Epithelial cell of proximal tubule (primary cell): Measurements from ENCODE around the gene SNRPD2. TPM values are rescaled to one million over a fixed set of nuclear protein-coding genes. Genes with fewer than 3 reads are reported as not detected.

Source experiments
- DNase-seq: peaks from one replicate; pipeline ENCODE4 v3.0.0-alpha.2; 2011; ENCODE audit warnings: low read depth
- H3K4me3 ChIP-seq: 2 replicates; pipeline ENCODE4 v1.5.1; 2011; ENCODE audit warnings: low read depth, mild to moderate bottlenecking, low read length
- total RNA-seq: library from RNA; depleted of rRNA; stranded (reverse); fragments of >200 nt; gene quantifications from 2 replicates; pipeline ENCODE4 v1.2.3, GENCODE V29; 2015
- TF ChIP-seq, protein P1 (sequence below): conservative IDR thresholded peaks from 2 replicates; pipeline ENCODE4 v1.5.1; 2012; ENCODE audit warnings: low read depth, mild to moderate bottlenecking, low read length

Gene SNRPD2
- total RNA-seq, 1 donor from 2014 or later: 331 TPM

DNA sequence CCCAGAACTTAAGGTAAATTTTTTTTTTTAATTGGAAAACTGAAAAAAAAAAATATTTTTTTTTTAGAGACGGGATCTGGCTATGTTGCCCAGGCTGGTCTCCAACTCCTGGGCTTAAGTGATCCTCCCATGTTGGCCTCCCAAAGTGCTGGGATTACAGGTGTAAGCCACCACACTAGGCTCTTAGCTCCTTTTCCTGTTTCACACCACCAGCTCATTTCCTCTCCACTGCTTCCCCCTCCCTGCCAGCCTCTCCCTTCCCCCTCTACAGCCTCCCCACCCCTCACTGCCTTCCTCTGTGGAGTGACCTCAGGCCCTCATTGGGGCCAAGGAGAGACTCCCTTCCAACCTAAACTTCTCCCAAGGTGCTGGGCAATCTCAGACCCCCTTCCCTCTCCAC is 28.0 kb downstream of the SNRPD2 start:
- TF ChIP-seq, protein P1, sequence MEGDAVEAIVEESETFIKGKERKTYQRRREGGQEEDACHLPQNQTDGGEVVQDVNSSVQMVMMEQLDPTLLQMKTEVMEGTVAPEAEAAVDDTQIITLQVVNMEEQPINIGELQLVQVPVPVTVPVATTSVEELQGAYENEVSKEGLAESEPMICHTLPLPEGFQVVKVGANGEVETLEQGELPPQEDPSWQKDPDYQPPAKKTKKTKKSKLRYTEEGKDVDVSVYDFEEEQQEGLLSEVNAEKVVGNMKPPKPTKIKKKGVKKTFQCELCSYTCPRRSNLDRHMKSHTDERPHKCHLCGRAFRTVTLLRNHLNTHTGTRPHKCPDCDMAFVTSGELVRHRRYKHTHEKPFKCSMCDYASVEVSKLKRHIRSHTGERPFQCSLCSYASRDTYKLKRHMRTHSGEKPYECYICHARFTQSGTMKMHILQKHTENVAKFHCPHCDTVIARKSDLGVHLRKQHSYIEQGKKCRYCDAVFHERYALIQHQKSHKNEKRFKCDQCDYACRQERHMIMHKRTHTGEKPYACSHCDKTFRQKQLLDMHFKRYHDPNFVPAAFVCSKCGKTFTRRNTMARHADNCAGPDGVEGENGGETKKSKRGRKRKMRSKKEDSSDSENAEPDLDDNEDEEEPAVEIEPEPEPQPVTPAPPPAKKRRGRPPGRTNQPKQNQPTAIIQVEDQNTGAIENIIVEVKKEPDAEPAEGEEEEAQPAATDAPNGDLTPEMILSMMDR: no peak
- no peak overlapping the region for H3K4me3 ChIP-seq
- no peak for DNase-seq

DNA sequence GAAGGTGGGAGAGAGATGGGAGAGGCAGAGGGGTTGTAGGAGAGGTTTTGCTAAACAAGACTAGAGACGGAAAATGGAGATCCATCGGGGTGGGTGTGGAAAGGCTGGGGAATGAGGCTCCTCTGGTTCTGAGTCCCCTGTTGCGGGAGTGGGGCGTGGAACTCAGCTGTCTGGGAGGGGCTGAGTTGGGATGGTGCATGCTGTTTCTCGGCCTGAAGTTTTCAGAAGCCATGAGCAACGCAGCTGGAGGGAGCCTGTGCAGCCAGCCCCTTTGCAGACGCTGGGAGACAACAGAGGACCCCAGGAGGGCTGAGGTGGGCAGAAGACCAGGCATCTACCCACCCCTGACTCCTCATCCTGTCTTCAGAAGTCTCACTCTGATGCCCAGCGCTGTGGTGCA is 31.1 kb downstream of the SNRPD2 start:
- TF ChIP-seq, protein P1: no peak
- no peak overlapping the region for H3K4me3 ChIP-seq
- DNase-seq: no peak

DNA sequence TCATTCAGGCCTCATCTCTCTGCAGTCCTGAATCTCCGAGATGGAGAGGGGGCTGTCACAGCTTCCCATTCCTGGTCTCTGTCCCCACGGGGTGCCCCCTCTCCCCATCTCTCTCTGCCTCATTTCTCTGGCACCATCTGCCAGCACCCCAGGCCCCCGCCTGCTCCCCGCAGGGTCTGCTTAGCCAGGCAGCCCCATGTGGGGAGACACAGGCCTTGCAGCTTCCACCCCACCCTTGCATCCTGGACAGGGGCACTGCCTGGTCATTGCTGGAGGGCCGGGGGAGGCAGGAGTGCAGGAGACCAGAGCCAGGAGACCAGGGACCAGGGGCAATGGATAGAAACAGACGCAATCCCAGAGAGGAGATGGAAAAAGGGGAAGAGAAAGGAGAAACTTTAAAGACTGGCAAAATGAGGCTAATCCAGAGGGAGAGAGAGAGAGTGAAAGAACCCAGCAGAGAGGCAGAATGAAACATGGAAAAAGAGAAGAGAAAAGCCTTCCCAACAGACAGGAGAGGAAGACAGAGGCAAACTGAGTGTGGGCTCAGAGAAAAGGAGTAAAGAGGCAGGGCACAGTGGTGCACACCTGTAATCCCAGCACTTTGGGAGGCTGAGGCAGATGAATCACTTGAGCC is 32.5 kb downstream of the SNRPD2 start:
- DNase-seq: no peak
- H3K4me3 ChIP-seq: no peak overlapping the region
- TF ChIP-seq, protein P1: no peak

DNA sequence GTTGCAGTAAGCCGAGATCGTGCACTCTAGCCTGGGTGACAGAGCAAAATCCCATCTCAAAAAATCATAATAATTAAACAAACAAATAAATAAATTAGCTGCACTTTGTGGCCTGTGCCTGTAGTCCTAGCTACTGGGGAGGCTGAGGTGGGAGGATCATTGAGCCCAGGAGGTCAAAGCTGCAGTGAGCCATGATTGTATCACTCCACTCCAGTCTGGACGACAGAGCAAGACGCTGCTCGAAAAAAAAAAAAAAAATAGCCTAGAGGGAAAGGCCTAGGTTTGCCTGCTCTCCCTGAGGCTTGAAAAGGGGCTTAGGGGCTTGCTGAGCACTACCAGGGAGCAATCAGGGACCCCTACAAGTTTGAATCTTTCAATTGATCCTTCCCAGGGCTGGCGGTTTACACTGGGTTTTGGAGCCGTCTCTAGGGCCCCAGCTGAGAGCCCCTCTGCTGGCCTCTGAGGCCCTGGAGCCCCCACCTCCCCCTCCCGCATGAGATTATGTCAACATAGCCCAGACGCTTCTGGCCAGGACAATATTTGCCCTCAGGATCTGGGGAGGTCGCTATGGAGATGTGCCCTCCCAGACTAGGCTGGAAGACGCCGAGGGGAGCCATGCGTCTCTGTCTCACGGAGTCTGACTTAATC is 34.1 kb downstream of the SNRPD2 start:
- no peak for DNase-seq
- TF ChIP-seq, protein P1: no peak
- no peak overlapping the region for H3K4me3 ChIP-seq

DNA sequence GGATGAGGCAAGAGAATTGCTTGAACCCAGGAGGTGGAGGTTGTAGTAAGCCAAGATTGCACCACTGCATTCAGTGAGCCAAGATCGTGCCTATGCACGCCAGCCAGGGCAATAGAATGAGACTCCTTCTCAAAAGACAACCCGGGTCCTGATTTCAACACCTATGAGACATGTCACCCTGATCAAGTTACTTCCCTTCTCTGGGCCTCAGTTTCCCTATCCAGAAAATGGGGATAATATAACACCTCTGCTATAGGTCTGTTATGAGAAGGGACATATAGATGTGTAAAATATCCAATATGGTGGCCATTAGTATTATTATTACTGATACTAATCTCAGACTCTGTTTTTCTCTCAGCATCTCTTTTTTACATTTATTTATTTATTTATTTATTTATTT is 36.7 kb downstream of the SNRPD2 start:
- no peak for DNase-seq
- TF ChIP-seq, protein P1: no peak
- no peak overlapping the region for H3K4me3 ChIP-seq

DNA sequence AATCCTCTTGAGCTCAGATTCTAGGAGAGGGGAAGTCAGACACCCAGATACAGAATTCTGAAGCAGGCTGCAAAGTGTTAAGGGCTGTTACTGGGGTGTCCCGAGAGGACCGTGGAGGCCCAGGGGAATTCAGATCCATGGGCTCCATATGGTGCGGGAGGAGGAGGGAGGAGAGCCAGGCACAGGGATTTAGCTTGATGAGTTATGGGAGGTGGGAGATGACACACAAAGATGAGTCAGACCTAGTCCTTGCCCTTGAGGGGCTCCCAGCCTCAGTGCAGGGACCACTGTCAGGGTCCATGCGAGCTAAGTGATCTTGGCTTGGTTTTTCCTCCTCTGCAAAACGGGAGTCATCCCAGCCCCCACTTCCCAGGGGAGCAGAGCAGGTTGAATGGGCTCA is 38.1 kb downstream of the SNRPD2 start:
- H3K4me3 ChIP-seq: no peak overlapping the region
- TF ChIP-seq, protein P1: no peak
- DNase-seq: no peak

DNA sequence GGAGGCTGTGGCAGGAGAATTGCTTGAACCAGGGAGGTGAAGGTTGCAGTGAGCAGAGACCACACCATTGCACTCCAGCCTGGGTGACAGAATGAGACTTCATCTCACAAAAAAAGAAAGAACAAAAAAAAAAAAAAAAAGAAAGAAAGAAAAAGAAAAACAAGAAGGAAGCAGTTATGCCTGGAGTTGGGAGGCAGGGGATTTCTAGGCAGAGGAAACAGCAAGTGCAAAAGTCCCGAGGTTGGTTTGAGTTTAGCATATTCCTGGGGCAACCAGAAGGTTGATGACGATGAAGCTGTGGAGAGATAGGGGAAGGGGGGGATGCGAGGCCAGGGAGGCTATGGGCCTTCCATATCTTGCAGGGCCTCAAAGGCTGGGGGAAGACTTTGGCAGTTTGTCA is 41.0 kb downstream of the SNRPD2 start:
- no peak for DNase-seq
- TF ChIP-seq, protein P1: no peak
- no peak overlapping the region for H3K4me3 ChIP-seq
